GM19240 (cell line): Measurements from ENCODE around the gene DAO.
"Not testable (repeated sequence)": the region's sequence is repeated elsewhere in the genome, so short reads cannot be mapped to it uniquely, and the experiment has no call there.

Experiments used
- DNase-seq: peaks from one replicate; pipeline ENCODE4 v3.0.0; 2011; ENCODE audit warnings: low spot score; ENCODE audit not compliant: insufficient read length

Gene DAO

GRCh38 chr12:108879615-108880254 is at the start of gene DAO:
Gene DAO (plus strand): TSS chr12:108880092. CDS start chr12:108885007, 4,915 bp downstream.
- no peak for DNase-seq

- no peak for DNase-seq
Measured at GRCh38 chr12:108831309-108831991, 48.4 kb upstream of the DAO start.

- no peak for DNase-seq
Measured at GRCh38 chr12:108832208-108832607, 47.7 kb upstream of the DAO start.

GRCh38 chr12:108832730-108833354 is 47.0 kb upstream of the DAO start:
- no peak for DNase-seq

- DNase-seq: no peak
Measured at GRCh38 chr12:108833355-108833733, 46.5 kb upstream of the DAO start.

GRCh38 chr12:108833757-108834472 is 46.0 kb upstream of the DAO start:
- DNase-seq: no peak

- DNase-seq: no peak
Measured at GRCh38 chr12:108835860-108836634, 43.8 kb upstream of the DAO start.

- no peak for DNase-seq
Measured at GRCh38 chr12:108837239-108837638, 42.7 kb upstream of the DAO start.

GRCh38 chr12:108837680-108838079 is 42.2 kb upstream of the DAO start:
- no peak for DNase-seq

- DNase-seq: peak; percentile 73
Measured at GRCh38 chr12:108838194-108839017, 41.5 kb upstream of the DAO start.

- no peak for DNase-seq
Measured at GRCh38 chr12:108839018-108839889, 40.6 kb upstream of the DAO start.

GRCh38 chr12:108839890-108840230 is 40.0 kb upstream of the DAO start:
- DNase-seq: no peak

- no peak for DNase-seq
Measured at GRCh38 chr12:108840605-108841332, 39.1 kb upstream of the DAO start.

- DNase-seq: not testable (repeated sequence)
Measured at GRCh38 chr12:108841825-108842224, 38.1 kb upstream of the DAO start.

- no peak for DNase-seq
Measured at GRCh38 chr12:108842361-108842760, 37.5 kb upstream of the DAO start.

GRCh38 chr12:108843187-108843586 is 36.7 kb upstream of the DAO start:
- DNase-seq: no peak

GRCh38 chr12:108845696-108846095 is 34.2 kb upstream of the DAO start:
- DNase-seq: no peak

- no peak for DNase-seq
Measured at GRCh38 chr12:108846290-108846701, 33.6 kb upstream of the DAO start.

- DNase-seq: no peak
Measured at GRCh38 chr12:108847705-108848104, 32.2 kb upstream of the DAO start.
